Endothelial cell of hepatic sinusoid (primary cell): ENCODE results near the gene B4GALNT2.
"Not testable (repeated sequence)": the region's sequence is repeated elsewhere in the genome, so short reads cannot be mapped to it uniquely, and the experiment has no call there.

Source experiments
- in situ Hi-C: cut with HindIII; loops from 2 replicates; pipeline ENCODE4 v1.10.0; 2017; ENCODE audit warnings: low sequenced_read_pairs

B4GALNT2 gene

GRCh38 chr17:49132699-49133364 lies at the start of gene B4GALNT2:
B4GALNT2 (plus strand) TSS chr17:49132769; CDS start chr17:49132793, 24 bp downstream.
- in situ Hi-C loops = no loop called here

- in situ Hi-C loops = not testable (repeated sequence)
These were observed 47.5 kb upstream of the B4GALNT2 start for GRCh38 chr17:49085046-49085445.

- in situ Hi-C loops = no loop called here
These were observed 46.8 kb upstream of the B4GALNT2 start for GRCh38 chr17:49085565-49086315.

- in situ Hi-C loops = no loop called here
These were observed 46.3 kb upstream of the B4GALNT2 start for GRCh38 chr17:49086316-49086605.

- in situ Hi-C loops = no loop called here
These were observed 45.9 kb upstream of the B4GALNT2 start for GRCh38 chr17:49086649-49087048.

GRCh38 chr17:49089094-49089493 lies 43.5 kb upstream of the B4GALNT2 start:
- in situ Hi-C loops = no loop called here

- in situ Hi-C loops = no loop called here
These were observed 41.5 kb upstream of the B4GALNT2 start for GRCh38 chr17:49090878-49091594.

GRCh38 chr17:49093131-49093530 lies 39.4 kb upstream of the B4GALNT2 start:
- in situ Hi-C loops = no loop called here

GRCh38 chr17:49100601-49101000 lies 32.0 kb upstream of the B4GALNT2 start:
- in situ Hi-C loops = no loop called here

- in situ Hi-C loops = no loop called here
These were observed 31.5 kb upstream of the B4GALNT2 start for GRCh38 chr17:49101054-49101534.

GRCh38 chr17:49103360-49103759 lies 29.2 kb upstream of the B4GALNT2 start:
- in situ Hi-C loops = not testable (repeated sequence)

- in situ Hi-C loops = loop anchor here (5.0 kb wide), 1 partner anchor 83 kb away; no protein-coding TSS in a partner anchor
These were observed 28.0 kb upstream of the B4GALNT2 start for GRCh38 chr17:49104511-49105074.

- in situ Hi-C loops = loop anchor here (5.0 kb wide), 1 partner anchor 81 kb away; no protein-coding TSS in a partner anchor
These were observed 26.0 kb upstream of the B4GALNT2 start for GRCh38 chr17:49106321-49107210.

- in situ Hi-C loops = loop anchor here (5.0 kb wide), 1 partner anchor 80 kb away; no protein-coding TSS in a partner anchor
These were observed 25.4 kb upstream of the B4GALNT2 start for GRCh38 chr17:49107211-49107557.

GRCh38 chr17:49108318-49108717 lies 24.3 kb upstream of the B4GALNT2 start:
- in situ Hi-C loops = loop anchor here (5.0 kb wide), 1 partner anchor 79 kb away; no protein-coding TSS in a partner anchor

GRCh38 chr17:49110509-49110908 lies 22.1 kb upstream of the B4GALNT2 start:
- in situ Hi-C loops = loop anchor here (5.0 kb wide), 1 partner anchor 68 kb away; no protein-coding TSS in a partner anchor

- in situ Hi-C loops = loop anchor here (5.0 kb wide), 1 partner anchor 70 kb away; no protein-coding TSS in a partner anchor
These were observed 20.6 kb upstream of the B4GALNT2 start for GRCh38 chr17:49111934-49112333.

- in situ Hi-C loops = loop anchor here (5.0 kb wide), 1 partner anchor 71 kb away; no protein-coding TSS in a partner anchor
These were observed 19.6 kb upstream of the B4GALNT2 start for GRCh38 chr17:49112936-49113335.

GRCh38 chr17:49114703-49115102 lies 17.9 kb upstream of the B4GALNT2 start:
- in situ Hi-C loops = loop anchor here (5.0 kb wide), 1 partner anchor 72 kb away; no protein-coding TSS in a partner anchor
